Esophagus muscularis mucosa (tissue), 2 donors: ENCODE results near the gene AUTS2.

Source experiments
- POLR2A ChIP-seq: fragments of 450-650 bp; IDR thresholded peaks from one replicate; pipeline ENCODE4 v1.6.1; 2017; ENCODE audit warnings: antibody characterized with exemption, moderate library complexity, mild to moderate bottlenecking, low read depth
- POLR2AphosphoS5 ChIP-seq, 2 donors: sonication (generic); formaldehyde crosslinking; IDR thresholded peaks; one replicate each; pipeline ENCODE4 v1.6.1; 2017; ENCODE audit warnings: antibody characterized with exemption in 2 of 2

DNA sequence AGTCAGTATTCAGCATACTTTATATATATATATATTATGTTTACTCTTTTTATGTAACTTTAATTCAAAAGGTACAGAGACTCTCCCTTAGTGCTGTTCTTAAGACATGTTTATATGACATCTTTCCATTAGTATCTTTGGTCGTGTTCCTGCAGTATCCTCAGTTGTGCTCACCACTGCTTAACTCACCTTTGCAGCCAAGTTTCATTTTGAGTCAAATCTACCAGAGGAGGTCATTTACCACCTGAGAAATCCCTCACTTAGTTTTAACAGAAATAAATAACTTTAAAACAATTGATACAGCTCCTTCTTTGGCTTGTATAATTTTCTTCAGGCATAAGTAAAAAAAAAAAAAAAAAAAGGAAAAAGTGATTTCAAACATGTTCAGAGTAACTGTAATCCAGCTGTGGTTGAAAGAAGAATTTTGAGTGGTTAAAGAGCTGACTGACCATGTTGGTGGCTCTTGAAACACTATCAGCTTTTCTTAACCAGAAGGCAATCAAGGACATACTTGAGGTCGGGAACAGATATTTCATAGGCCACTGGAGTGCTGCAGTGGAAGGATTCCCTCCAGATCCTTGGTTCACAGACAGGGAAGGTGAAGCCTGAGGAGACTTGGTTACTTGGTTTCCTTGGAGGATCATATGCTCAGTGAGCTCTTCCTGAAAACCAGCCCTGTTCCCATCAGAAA lies 116.8 kb downstream of the AUTS2 start:
- TF ChIP-seq POLR2A (no peak), POLR2AphosphoS5 (IDR thresholded peaks at IDR 0.05) (no peak)
